HS-5 (cell line): ENCODE measurements around the gene UNC119.
"Not testable (repeated sequence)": the region's sequence is repeated elsewhere in the genome, so short reads cannot be mapped to it uniquely, and the experiment has no call there.

ENCODE experiments used
- DNase-seq: peaks from one replicate; pipeline ENCODE4 v3.0.0-alpha.2; 2012; ENCODE audit warnings: low read depth

UNC119 gene

GRCh38 chr17:28552176-28552999 is at the start of gene UNC119:
TSS of gene UNC119 (minus strand) at chr17:28552624. CDS start at chr17:28552557, 67 bp downstream.
- DNase-seq: no peak

GRCh38 chr17:28599311-28600184 is 47.1 kb upstream of the UNC119 start:
- DNase-seq: peak; percentile 70

GRCh38 chr17:28598799-28599310 is 46.4 kb upstream of the UNC119 start, which contains the start of gene SPAG5:
TSS of gene SPAG5 (minus strand) at chr17:28599025. CDS start at chr17:28598946, 79 bp downstream.
- DNase-seq: peak; percentile 61

- DNase-seq: no peak
These were observed 46.0 kb upstream of the UNC119 start for GRCh38 chr17:28598389-28598788.

GRCh38 chr17:28597606-28598383 is 45.4 kb upstream of the UNC119 start:
- DNase-seq: no peak

GRCh38 chr17:28592260-28592659 is 39.8 kb upstream of the UNC119 start:
- no peak for DNase-seq

- DNase-seq: no peak
These were observed 33.4 kb upstream of the UNC119 start for GRCh38 chr17:28585851-28586250.

- DNase-seq: no peak
These were observed 32.0 kb upstream of the UNC119 start for GRCh38 chr17:28584434-28584833.

GRCh38 chr17:28582513-28582912 is 30.1 kb upstream of the UNC119 start:
- no peak for DNase-seq

GRCh38 chr17:28580959-28581358 is 28.5 kb upstream of the UNC119 start:
- no peak for DNase-seq

- DNase-seq: no peak
These were observed 27.1 kb upstream of the UNC119 start for GRCh38 chr17:28579526-28579925.

GRCh38 chr17:28578246-28579195 is 26.1 kb upstream of the UNC119 start:
- DNase-seq: no peak

GRCh38 chr17:28577466-28577824 is 25.0 kb upstream of the UNC119 start:
- DNase-seq: no peak

GRCh38 chr17:28576758-28577465 is 24.5 kb upstream of the UNC119 start, which contains the start of gene ALDOC:
TSS of gene ALDOC (minus strand) at chr17:28576895. CDS start at chr17:28575532, 1,363 bp downstream.
- no peak for DNase-seq

GRCh38 chr17:28576016-28576415 is 23.6 kb upstream of the UNC119 start:
- not testable (repeated sequence) for DNase-seq

GRCh38 chr17:28575126-28575795 is 22.8 kb upstream of the UNC119 start:
- DNase-seq: no peak

GRCh38 chr17:28574526-28574925 is 22.1 kb upstream of the UNC119 start:
- no peak for DNase-seq

- no peak for DNase-seq
These were observed 21.6 kb upstream of the UNC119 start for GRCh38 chr17:28573966-28574480.

- no peak for DNase-seq
These were observed 21.1 kb upstream of the UNC119 start for GRCh38 chr17:28573521-28573920.
